GM21526 (cell line): ENCODE measurements around the gene DENND4A.

ENCODE experiments used
- ATAC-seq: cut with Tn5 transposase; IDR thresholded peaks from one replicate; pipeline ENCODE4 v1.9.1; 2021; ENCODE audit warnings: moderate library complexity; ENCODE audit not compliant: unreplicated experiment, low FRiP score

The DENND4A gene

DNA sequence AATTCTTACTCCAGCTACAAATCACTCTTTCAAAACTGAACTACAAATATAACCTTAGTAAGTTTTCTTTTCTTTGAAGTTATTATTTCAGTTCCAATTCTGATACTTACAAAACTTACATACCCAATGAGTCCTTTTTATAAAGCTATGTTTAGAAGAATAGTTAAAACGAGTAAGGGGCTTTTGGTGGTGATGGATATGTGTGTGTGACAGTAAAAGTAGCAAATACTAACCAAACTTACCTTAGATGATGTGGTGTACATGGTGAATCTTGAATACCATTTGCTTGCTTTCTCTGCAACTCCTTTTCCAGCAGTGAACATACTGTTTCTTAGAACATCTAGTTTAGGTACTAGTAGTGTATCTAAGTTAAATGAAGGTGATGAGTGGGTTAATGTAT, 101.9 kb downstream of the DENND4A start:
- ATAC-seq, result no peak

DNA sequence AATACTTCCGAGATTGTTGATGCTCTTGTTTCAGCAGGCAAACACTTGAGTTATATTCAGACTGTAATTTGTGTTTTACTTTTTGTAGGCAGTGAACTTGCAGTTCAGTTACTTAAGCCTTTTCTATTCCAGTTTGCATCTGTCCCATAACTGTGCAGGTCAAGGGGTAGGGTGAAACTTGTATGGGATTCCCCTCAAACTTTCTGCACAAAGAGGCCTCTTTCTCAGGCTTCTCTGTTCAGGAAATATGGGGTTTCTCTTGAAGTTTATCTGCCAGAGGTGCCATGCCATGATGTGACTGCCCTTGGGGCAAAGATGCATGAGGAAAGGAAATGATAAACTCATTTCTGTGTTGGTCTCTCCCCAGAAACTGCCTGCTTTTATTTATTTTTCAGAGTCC, 103.6 kb downstream of the DENND4A start:
- no peak for ATAC-seq

DNA sequence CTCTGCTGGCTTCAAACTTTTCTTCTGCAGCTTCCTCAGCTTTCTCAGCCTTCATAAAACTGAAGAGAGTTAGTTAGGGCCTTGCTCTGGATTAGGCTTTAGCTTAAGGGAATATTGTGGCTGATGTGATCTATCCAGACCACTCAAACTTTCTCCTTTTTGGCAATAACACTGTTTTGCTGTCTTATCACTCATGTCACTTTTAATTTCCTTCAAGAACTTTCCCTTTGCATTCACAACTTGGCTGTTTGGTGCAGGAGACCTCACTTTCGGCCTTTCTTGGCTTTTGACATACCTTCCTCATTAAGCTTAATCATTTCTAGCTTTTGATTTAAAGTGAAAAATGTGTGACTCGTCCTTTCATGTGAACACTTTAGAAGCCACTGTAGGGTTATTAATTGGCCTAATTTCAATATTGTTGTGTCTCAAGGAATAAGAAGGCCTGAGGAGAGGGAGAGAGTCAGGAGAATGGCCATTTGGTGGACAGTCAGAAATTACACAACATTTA, 109.6 kb downstream of the DENND4A start:
- ATAC-seq, result no peak

DNA sequence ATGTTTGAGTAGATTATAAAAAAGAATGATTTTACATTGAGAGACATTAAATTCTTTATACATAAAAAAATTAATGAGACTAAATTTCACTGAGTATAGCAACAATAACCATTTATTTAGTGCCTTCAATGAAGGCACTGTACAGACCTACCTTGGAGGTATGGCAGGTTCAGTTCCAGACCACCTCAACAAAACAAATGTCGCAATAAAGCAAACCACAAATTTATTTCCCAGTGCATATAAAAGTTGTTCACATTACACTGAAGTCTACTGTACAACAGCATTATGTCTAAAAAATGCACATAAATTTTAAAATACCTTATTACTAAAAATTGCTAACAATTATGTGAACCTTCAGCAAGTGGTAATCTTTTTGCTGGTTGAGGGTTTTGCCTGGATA, 111.5 kb downstream of the DENND4A start:
- no peak for ATAC-seq

DNA sequence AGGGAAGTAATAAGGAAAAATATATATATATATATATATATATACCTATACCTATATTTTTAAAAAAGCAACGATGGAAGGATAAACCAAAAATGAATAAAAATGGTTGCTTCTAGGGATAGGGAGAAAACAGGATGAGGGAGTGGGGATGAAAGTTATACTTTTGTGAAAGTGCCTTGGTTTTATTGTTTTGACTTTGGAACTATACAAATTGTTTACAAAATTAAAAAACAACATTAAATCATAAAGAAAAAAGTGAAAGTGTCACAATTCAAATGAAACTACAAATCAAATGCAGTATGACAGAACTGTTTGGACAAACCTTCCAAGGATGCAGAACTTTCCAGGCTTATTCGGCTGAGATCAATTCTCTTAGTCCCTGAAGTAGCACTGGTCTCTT, 116.0 kb downstream of the DENND4A start:
- ATAC-seq, result no peak

DNA sequence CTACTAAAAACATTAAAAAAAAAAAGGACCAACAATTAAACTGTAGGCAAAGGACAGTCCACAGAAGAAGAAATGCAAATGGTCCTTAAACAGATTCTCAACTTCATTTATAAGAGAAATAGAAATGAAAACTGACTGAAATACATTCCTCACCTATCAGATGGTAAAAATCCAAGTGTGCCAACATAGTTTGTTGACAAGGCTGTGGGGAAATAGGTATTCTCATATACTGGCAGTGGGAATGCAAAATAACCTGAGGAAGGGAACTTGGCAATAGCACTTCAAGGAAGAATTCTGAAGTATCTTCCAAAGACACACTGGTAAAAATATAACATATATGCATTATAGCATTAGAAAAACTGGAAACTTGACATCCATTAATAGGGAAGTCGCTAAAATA, 116.5 kb downstream of the DENND4A start:
- ATAC-seq, result no peak

DNA sequence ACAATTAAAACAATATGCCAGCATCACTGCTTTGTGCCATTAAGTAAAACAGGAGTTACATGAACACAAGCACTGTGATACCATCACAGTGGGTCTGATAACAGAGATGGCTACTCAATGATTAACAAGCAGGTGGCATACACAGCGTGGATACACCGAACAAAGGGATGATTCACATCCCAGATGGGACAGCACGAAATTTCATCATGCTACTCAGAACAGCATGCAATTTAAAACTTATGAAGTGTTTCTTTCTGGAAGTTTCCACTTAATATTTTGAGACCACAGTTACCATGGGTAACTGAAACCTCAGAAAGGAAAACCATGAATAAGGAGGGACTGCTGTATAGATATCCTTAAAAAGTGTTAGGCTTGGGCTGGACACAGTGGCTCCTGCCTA, 125.8 kb downstream of the DENND4A start:
- ATAC-seq, result no peak

DNA sequence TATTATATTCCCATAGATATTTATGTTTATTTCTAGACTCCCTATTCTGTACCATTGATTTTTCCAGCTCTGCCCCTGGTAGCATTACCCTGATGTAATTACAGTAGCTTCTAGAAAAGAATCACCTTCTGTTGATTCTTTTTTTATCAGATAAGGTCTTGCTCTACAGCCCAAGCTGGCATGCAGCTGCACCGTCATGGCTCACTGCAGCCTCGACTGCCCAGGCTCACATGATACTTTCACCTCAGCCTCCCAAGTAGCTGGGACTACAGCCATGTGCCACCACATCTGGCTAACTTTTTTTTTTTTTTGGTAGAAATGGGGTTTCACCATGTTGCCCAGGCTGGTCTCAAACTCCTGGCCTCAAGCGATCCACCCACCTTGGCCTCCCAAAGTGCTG, 128.6 kb downstream of the DENND4A start:
- no peak for ATAC-seq

DNA sequence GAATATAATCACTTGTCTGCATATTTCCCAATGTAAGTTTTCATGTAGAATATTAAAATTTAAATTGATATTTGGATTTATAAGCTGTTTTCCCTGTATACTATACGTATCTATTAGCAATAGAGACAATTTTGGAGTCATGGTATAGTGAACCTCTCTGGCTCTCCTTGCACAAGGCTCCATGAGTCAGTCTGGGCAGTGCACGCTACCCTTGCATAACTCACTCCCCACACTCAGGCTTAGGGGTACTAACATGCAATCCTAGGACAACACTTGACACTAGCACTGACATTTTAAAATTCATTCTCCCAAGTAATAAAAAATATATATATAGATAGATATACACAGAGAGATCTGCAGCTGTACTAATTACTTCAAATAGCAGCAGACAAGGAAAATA, 131.2 kb downstream of the DENND4A start:
- ATAC-seq, result no peak

DNA sequence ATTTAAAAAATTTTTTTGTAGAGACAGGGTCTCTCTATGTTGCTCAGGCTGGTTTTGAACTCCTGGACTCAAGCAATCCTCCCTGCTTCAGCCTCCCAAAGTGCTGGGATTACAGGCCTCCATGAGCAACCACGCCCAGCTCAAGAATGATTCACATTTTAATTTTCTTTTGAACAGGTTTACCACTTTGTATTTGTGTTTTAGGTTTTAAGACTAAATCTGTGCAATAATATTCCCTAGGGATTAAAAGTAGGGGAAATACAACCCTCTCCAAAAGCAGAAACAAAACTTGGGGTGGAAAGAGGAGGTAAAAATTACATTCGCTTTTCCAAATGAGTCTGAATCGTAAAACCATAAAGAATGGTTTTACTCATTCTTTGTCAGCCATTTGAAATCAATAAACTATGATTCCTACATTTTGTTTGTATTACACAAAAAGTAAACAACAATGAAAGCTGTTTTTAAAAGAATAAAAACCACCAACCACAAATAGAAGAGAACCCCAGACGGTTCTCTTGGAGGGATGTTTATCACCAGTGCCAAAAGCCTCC, 132.5 kb downstream of the DENND4A start:
- ATAC-seq, result no peak

DNA sequence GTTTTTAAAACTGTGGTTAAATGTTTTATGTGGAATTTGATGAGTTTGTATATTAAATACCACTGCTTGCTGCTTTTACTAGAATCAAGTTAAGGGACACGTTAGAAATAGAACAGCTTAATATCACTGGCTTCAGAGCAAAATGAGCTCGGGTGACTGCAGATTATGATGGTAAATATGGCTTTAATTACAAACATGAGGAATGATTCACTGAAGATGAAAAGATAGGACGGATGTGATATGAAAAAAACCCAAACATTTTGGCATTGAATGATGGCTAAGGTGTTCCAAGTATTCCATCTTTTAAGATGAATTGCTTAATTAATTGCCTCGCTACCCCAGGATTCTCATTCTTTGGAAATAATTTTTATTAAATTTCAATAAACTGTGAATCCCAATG, 136.6 kb downstream of the DENND4A start:
- ATAC-seq, result no peak

DNA sequence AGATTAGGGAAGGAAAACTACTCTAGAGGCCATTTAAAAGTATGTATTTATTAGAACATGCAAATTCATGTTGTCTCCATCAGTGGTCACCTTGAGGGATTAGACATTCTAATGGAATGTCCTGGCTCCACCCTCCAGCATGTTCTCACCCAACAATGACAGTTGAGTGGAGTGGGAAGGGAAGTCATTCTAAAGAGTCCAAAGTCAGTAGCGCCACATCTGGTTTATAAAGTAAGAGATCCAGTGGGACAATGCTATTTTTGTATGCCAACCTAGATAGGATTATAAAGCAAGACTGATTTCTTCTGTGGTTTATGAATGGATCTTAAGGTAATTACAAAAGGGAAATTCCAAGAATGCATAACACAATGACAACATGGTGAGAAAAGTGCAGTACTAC, 137.1 kb downstream of the DENND4A start:
- ATAC-seq, result no peak

DNA sequence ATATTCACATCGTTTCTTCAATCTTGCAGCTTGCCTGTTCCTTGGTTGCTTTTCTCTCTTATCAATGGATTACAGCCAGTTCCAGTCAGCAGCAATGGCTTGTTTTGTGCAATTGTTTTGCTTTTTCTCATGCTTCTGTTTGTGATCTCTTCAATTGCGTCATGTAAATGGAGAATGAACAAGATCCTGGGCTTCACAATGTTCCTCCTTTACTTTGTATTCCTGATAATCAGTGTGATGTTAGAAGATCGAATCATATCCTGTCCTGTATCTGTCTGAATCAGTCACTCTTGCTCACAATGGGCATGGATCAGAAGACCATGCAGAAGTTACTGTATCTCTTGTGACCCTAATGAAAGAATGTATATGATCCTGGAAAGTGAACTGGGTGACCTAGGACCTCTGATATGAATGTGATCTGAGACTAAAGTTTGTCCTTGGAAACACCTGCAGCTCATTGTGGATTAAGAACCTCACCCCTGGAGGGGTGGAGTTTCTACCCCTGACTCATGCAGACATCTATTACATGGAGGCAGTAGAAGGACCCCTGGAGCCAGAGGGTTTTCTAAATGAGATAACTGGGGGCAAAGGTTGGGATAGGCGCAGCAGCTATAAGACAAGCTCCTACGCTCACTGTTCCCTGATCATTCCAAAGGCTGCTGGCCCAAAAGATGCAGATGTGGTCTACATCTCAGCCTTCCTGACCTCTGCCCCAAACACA, 138.1 kb downstream of the DENND4A start:
- no peak for ATAC-seq

DNA sequence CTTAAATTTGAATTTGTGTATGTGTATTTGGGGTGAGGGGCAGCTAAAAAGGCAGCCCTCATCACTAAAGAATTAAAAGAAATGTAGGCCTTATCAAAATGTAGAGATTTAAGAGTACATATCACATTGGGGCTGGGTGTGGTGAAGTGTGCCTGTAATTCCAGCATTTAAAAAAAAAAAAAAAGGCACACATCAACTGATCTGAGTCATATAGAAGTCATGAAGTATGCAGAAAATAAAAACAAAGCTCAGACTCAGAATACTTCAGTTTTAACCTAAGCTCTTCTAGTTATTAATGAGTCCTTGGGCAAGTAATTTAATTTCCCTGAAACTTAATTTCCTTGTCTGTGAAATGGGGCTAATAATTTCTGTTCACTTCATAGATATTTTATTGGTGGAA, 138.8 kb downstream of the DENND4A start:
- no peak for ATAC-seq

DNA sequence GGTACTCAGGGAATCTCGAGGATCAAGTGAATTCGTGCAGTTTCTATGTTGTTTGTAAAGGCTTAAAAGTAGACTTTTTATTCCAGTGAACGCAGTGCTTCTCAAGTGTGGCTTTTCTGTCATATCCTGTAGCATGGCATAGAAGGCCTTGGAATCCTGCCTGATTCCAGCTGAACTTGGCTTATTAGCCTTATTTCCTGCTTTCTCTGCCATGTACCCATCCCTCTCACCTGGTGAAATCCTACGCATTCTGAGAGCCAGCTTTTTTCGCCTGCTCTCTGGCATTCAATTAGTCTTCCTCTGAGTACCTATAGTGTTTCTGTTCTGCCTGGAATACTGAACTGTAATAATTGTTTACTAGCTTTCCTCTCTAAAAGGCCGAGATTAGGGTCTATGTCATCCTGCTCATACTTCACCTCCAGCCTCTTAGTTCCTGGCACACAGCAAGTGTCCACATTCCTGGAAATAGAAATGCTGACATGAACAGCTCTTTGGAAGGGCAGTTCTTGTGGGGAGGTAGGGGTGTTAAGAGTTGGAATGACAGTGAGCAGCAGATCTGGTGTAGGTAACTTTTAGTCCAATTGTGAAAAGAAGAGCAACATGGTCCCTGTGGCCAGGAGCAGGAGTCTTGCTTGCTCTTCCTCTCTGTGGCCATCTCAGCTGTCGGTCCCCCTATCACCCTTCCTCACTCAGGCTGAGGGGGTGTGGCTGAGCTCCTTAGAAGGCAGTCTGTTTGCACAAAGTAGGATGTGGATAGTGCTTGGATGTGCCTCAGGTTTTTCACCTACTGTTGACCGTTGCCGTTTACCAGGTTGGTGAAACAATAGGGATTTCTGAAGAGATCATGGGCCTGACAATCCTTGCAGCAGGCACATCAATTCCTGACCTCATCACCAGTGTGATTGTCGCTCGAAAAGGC, 140.0 kb downstream of the DENND4A start:
- ATAC-seq, result no peak

DNA sequence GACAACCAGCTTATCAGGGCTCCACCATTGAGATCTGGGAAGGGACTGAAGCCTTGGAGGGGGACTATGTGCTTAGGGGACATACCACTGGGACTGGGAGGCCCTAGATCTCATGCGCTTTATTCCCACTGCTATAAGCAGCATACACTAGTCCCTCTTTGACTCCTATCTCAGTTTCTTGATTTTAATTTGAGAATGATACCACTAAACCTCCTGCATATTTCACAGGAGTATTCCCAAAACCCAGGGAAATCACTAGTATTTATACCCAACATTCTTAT, 141.1 kb downstream of the DENND4A start:
- no peak for ATAC-seq

DNA sequence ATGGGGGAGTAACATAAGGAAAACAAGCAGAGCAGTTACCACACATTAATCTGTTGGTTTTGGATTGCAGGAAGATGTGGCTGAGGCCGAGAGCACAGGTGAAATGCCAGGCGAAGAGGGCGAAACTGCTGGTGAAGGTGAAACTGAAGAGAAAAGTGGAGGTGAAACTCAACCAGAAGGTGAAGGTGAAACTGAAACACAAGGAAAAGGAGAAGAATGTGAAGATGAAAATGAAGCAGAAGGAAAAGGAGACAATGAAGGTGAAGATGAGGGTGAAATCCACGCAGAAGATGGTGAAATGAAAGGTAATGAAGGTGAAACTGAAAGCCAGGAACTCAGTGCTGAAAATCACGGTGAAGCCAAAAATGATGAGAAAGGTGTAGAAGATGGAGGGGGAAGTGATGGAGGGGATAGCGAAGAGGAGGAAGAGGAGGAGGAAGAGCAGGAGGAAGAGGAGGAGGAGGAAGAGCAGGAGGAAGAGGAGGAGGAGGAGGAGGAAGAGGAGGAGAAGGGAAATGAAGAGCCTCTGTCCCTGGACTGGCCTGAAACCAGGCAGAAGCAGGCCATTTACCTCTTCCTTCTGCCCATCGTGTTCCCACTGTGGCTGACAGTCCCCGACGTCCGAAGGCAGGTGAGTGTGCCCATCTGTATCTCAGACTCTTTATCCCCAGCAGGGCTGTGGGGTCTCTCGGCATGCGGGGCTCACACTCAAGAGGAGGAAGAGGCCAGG, 141.6 kb downstream of the DENND4A start:
- no peak for ATAC-seq

DNA sequence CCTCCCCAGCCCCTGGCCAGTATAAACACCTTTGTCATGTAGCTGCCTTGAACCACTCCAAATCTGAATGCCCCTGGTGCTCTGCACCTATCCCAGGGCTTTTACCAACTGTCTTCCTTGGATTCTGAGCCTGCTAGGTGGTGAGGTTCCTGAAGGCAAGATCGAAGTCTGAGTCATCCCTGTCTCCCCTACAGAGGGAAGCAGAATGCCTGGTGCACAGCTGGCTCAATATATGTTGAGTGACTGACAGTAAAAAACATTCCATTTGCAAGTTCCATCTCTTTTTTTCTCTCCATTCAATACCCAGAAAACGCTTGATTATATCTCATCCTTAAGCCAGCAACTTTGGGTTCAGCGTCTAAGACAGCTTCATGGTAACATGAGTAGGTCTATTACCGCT, 145.6 kb downstream of the DENND4A start:
- no peak for ATAC-seq

DNA sequence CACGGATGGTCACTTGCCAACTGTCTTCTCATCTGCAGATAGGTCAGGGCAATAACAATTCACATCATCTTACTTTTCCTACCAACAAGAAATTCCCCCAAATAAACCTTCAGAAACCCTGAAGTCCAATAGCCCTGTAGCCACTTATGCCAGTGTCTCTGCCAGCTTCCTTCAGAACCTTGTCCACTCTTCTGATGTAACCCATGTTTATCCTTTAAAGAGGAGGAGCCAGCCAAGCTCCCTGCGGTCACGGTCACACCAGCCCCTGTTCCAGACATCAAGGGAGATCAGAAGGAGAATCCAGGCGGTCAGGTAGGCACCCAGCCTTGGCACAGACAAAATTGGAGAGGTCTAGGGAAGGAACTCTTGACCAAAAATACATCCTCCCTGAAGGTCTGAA, 146.7 kb downstream of the DENND4A start:
- ATAC-seq, result no peak

DNA sequence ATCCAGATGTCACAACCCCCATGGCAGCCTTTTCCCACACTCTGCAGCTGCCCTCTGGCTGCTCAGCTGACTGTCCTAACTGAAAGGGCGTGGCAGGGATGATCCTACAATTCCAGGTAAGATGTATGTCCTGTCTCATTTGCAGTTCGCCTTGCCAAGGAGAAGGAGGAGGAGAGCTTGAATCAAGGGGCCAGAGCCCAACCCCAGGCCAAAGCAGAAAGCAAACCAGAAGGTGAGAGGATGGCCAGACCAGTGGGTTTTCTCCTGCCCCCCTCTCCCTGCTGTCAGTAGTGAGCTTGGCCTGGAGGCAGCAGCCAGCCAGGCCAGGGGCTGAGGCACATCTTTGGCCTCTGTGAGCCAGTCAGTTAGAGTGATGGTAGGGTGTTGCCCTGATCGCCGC, 147.8 kb downstream of the DENND4A start:
- ATAC-seq, result no peak

DNA sequence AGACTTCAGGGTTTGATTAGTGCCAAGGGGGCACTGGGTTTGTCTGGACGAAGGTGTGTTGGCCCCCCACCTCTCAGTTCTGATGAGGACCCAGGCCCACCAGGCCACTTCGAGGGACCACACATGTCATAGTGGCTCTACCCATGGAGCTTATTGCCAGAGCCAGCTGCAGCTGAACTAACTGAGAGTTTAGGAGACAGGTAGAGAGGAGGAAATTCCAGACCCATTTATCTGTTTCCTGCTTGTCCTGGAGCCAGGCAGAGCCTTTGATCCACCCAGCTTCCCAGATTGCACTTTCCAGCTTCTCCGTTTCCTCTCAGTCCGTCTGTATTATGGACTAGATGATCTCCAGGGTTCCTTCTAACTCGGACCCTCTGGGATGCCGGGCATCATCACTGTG, 149.5 kb downstream of the DENND4A start:
- ATAC-seq, result no peak
